ENCODE results near the gene TMEM52.

The TMEM52 gene

GRCh38 chr1:1918901-1919303, at the start of gene TMEM52:
Gene TMEM52 (minus strand): TSS chr1:1919279. CDS start chr1:1919265, 14 bp downstream.
- DNase-seq, result no peak

DNA sequence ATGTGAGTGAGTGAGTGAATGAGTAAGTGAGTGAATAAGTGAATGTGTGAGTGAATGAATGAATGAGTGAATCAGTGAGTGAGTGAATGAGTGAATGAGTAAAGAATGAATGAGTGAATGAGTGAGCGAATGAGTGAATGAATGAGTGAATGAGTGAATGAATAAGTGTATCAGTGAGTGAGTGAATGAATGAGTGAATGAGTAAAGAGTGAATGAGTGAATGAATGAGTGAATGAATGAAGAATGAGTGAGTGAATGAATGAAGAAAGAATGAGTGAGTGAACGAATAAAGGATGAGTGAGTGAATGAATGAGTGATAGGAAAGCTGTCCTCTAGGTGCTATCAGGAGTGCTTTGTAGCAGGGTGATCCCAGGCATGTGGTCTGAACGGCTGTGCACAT, 48.8 kb upstream of the TMEM52 start:
- no peak for DNase-seq

DNA sequence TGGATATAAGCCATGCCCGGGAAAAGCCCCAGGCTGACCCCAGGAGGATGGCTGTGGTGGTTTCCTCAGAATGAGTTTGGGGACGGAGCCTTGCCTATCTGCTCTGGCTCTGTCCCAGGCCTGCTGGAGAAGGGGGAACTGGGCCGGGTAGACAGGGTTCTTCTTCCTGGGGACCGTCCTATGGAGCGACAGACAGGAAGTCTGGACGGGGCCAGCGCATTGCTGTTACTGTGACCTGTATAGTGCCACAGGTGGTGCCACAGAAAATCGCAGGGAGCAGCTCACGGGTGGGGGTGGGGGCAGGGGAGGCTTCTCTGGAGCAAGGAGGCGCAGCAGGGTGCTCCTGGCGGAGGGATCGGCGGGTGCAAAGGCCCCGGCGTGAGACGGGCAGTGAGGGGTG, 48.1 kb upstream of the TMEM52 start:
- no peak for DNase-seq

DNA sequence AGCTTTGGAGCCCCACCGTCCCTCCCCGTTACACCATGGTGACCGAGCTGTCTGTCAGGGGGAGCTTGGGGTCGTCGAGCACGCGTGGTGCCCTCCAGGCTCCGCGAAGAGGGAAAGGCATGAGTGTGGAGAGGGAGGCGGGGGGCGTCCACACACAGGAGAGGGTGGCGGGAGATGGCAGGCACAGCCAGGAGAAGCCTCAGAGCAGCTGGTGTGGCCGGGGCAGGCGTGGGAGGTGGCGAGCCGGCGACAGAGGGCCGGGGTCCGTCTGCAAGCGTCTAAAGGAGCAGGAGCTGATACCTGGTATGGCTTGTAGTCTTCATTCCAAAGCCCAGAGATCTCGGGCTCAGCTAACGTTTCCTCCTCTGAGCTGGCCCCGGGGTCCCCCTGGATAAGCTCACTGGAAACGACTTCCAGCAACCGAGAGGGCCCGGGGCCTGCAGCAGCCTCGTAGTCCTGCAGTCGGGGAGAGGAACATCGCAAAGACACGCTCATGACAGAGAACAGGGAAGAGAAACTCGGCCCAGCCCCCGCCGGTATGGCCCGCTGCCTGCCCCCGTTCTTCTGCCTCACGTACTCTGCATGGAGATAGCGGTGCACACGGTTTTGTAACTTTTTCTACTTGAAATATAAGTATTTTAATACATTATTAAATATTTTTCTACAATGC, 47.1 kb upstream of the TMEM52 start:
- DNase-seq, result no peak

GRCh38 chr1:1965546-1965945, 46.5 kb upstream of the TMEM52 start:
- no peak for DNase-seq

DNA sequence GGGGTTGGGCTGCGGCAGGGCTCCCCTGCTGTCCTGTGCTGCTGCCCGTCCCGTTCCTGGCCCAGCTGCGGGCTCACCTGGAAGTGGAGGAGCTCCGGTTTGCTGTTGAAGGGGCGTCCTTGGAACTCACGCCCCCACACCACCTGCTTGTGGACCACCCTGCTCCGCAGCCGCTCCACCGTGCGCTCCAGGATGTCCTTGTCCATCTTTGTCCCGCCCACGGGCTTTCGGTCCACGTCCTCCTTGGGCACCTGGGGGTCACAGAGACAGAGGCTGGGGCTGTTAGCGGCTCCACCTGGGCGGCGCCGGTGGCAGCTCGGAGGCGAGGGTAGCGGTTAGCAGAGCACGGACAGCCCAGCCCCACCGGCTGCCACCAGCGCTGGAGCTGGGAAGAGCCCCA, 45.7 kb upstream of the TMEM52 start:
- no peak for DNase-seq

- no peak for DNase-seq
Measured at GRCh38 chr1:1963570-1963969, 44.5 kb upstream of the TMEM52 start.

DNA sequence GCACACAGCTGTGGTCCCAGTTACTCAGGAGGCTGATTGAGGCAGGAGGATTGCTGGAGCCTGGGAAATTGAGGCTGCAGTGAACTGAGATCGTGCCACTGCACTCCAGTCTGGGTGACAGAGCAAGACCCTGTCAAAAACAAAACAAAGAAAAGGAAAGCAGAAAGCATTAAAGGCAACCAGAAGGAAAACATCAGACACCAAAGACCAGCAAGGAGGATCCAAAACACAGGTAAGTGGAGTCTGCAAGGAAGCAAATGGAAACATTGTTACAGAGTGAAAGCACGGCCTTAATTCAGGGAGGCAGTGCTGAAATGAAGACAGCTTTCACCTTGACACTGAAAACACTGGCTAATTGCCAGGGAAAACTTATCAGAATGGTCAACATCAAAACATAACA, 43.7 kb upstream of the TMEM52 start:
- DNase-seq, result no peak

DNA sequence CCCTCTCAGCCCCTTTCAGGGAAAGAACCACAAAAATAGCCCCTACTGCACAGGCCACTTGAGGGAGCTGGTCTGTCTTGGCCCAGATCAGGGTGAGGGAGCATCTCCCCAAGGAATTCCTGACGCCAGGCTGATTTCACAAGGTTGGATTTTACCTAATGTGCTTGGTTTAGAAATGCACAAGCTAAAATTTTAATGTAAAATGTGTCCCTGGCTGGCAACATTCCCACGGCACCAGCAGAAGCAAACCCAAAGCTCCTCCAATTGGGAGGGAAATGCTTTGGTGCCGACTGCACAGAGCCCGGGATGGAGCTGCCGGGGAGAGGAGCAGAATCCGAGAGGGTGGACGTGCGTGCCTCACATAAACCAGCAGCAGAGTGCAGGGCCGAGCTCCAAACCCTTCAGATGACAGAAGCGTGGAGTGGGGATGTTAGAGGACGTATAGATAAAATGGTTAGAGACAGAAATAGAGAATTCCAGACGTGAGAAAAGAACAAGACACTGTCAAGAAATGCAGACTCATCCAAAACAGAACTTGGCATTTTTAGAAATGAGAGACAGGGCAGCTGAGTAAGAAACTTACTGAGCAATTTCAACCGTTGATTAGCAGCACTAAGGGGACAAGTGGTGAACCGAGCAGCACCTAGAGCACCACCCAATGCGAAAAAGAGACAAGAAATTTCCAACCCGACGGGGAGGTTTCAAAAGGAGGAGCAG, 41.6 kb upstream of the TMEM52 start:
- DNase-seq, result no peak

- DNase-seq, result no peak
Measured at GRCh38 chr1:1959840-1960479, 40.9 kb upstream of the TMEM52 start.

GRCh38 chr1:1959459-1959839, 40.4 kb upstream of the TMEM52 start:
- no peak for DNase-seq

DNA sequence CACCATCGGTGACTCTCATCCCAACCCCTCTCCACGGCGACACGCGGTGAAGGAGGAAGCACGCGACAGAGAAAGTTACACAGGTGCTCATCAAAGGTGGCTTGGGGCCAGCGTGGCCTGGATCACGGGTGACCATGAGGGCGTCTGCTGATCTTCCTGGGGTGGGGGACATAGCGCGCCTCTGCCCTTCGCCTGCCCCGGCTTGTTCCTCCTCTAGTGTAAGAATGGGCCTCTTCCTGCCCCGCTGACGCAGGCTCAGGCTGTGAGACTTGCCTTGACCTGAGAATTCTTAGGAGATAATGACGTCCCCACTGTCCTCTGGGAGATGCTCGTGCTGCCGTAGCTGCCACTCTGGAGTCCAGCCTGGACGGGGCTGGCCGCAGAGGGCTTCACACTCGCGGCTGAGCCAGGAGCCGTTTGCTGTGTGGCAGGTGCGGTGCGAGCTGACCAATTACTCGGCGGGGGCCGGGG, 39.0 kb upstream of the TMEM52 start:
- DNase-seq, result no peak

DNA sequence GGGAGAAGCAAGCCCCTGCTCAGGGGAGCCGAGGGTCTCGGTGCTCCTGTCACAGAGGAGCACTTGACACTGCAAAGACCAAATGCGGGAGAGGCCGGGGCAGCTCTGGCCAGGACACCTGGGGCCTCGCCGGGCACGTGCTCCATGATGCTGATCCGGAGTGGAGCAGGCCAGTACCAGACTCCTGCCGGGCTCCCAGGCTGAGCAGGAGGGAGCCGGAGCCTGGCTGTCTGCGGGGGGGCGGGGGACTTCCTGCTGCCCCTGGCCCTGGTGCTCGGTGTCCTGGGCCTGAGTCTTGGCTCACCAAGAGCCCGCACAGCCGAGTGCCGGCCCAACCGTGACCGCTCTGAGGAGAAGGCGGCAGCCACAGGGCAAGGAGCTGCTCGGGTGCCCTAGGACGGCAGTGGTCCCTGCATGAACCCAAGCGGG, 38.5 kb upstream of the TMEM52 start:
- no peak for DNase-seq

DNA sequence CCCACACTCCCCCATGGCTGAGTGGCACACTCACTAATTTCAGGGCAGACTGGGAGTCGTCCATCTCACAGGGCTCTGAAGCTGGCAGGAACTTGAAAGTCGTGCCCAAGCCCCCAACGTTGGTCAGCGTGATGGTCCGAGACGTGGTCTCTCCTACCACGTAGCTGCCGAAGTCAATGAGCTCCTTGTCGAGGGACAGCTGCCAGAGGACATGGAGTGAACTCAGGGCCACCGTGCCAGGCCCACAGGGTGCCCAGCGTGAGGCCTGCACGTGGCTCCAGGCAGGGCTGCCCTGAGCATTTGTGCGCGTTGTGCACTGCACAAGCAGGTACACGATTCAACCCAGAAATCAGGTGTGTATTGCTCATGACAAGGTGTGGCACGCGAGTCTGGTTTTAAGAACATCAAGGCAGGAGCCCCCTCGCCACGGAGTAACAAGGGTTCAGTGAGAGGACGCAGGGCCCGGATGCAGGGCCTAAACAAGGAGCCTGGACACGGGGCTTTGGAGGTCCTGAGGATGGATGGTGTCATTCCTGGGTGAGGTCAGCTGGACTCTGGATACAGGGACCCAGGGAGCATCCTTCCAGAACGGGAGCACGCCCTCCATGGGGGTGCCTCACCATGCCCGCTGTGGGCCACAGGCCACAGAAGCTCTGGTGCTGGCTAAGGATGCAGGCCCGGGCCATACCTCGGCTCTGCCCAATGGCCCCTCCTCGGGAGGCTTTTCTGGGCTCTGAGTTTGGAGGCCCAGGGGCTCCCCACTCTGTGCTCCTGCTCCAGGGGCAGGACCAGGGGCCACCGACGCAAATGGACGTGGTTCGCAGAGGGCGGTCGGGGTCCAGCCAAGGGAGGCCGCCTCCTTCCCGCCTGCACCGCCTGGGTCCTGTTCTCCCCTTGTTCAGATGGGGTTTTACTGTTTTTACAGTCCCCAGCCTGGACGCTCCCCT, 37.8 kb upstream of the TMEM52 start:
- DNase-seq, result no peak

GRCh38 chr1:1956101-1956500, 37.0 kb upstream of the TMEM52 start:
- no peak for DNase-seq

DNA sequence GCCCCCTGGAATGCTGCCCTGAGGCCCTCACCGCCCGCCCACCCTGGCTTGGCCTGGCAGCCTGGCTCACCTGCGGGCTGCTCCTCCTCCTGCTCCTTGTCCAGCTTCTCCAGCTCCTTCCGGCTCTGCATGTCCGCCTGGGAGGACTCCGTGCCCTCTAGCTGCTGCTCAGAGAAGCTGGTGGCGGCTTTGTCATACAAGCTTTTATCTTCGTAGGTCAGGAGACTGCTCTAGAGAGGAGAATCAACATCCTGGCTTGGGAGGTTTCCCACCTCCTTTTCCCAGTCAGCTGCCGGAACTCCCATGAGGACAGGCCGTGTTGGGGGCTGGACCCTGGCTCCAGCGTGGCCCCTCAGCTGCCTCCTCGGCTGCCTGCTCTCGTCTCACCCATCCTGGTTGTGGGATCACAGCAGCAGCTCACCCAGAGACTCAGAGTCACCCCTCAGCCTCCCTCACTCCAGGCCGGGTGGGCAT, 36.6 kb upstream of the TMEM52 start:
- no peak for DNase-seq

DNA sequence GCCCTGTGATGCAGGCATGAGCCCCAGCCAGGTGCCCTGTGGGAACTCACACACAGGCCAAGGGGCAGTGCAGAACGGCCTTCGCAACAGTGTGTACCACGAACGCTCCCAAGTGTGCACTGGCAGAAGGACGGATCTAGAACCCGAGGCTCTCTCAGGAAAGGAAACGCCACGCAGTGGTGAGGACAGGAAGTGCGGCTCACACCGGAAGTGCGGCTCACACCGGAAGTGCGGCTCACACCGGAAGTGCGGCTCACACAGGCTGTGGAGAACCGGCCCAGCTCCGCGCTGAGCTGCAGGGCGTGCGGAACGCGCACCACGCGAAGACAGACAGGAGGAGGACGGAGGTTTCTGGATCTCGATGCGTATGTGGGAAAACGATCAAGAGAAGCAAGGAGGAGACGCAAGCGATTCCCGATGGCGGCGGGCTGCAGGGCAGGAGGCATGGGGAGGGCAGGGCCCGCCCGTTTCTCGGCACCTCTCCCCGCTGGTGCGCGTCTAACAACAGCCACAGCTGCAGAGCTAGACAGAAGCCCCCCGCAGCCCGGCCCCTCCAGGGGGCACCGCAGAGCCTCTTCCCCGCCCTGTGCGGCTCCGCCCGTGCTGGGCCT, 35.9 kb upstream of the TMEM52 start:
- no peak for DNase-seq

DNA sequence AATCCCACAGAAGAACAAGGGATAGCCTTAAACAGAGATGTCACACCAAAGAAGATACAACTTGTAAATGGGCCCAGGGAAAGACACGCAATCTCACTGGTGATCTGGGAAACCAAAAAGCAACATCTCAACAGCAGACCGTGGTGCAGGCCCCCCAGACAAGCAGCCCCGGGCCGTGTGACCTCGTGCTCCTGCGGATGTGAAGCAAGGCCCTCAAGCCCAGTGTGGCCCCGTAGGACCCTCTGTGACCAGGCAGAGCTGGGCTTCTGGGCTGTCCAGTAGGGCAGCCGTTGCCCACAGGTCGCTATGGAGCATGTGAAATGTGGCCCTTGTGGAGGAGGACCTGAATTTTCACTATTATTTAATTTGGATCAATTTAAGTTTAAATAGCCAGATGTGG, 34.9 kb upstream of the TMEM52 start:
- DNase-seq, result no peak

DNA sequence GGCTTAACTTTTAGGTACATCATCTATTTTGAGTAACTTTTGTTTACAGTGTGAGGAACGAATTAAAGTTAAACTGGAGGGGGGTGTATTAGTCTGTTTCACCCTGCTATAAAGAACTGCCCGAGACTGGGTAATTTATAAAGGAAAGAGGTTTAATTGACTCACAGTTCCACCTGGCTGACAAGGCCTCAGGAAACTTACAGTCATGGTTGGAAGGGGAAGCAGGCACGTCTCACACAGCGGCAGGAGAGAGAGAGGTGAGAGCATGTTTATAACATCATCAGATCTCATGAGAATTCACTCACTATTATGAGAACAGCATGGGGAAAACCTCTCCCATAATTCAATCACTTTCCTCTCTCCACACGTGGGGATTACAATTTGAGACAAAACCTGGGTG, 31.9 kb upstream of the TMEM52 start:
- no peak for DNase-seq

DNA sequence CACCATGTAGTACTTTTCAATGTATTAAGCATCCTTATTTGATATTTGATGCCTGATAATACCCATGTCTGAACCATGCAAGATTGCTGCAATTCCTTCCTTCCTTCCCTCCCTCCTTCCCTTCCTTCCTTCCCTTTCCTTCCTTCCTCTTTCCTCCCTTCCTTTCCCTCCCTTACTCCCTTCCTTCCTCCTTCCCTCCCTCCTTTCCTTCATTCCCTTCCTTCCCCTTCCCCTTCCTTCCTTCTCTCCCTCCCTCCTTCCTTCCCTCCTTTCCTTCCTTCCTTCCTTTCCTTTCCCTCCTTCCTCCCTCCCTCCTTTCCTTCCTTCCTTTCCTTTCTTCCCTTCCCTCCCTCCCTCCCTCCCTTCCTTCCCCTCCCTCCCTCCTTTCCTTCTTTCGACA, 29.7 kb upstream of the TMEM52 start:
- DNase-seq, result no peak

DNA sequence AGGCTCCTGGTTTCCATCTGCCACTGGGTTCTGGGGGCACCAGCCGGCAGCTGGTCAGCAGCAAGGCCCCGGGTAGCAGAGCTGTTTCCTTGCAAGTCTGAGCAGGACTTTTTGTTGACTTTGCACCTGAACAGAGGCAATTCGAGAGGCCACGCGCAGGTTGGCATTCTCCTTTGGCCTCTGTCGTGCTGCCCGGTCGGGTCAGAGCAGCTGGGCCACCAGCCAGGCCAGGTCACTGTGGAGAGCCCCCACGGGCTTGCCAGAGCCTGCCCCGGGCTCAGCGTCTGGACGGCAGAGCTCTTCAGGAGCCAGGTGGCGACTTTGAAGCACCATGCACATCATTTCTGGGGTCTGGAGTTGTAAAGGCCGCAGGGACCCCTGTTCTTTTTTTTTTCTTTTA, 28.4 kb upstream of the TMEM52 start:
- DNase-seq, result no peak

DNA sequence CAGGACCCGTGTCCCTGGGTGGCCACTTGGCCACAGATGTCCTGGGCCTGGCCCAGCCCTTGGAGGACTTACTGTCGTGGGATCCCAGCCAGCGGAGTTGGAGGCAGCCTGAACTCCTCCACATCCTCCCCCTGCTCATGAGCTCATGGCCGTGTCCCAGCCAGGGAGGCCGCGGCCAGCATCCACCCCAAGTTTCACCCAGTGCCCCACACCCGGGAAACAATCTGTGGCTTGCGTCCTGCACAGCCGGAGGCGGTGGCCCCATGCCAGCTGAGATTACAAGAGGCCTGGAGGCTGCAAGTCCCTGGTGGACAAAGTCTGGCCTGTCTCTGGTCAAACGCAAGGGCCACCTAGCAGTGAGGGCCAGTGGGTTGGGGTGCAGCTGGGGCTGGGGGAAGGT, 27.5 kb upstream of the TMEM52 start:
- no peak for DNase-seq
